Measurements from ENCODE around the gene PTPRN2.

DNA sequence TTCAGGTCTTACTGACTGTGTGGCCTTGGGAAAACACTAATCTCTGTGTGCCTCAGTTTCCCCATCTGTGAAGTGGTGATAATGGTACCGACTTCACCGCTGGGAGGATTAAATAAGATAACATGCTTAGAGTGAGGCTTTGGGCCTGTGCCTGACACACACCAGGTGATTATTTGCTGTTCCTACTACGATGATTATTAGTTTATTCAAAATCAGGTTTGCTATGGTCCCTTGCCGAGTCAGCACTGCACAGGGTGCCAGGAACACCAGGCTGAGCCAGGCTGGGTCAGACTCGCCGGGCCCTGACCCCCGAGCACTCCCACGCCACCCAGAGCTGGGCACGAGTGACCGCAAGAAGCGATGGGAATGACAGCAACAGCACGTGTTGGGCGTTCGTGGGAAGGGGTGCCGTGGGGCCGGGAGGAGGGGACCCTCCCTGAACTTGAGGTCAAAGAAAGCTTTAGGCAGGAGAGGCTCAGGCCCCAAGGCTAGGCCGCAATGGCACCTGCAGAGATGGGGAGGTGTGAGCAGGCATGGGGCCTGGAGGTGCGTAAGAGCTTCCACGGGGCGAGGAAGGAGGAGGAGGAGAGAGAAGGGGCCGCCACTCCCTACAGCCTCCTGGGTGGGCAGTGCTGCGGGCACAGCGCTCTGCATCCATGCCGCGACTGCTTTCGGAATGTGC lies 925.4 kb downstream of the PTPRN2 start:
- no peak for TF ChIP-seq FOXM1 (IDR thresholded peaks at IDR 0.05; ENCODE audit: borderline replicate concordance)
- TF ChIP-seq, protein P1, sequence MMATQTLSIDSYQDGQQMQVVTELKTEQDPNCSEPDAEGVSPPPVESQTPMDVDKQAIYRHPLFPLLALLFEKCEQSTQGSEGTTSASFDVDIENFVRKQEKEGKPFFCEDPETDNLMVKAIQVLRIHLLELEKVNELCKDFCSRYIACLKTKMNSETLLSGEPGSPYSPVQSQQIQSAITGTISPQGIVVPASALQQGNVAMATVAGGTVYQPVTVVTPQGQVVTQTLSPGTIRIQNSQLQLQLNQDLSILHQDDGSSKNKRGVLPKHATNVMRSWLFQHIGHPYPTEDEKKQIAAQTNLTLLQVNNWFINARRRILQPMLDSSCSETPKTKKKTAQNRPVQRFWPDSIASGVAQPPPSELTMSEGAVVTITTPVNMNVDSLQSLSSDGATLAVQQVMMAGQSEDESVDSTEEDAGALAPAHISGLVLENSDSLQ (IDR thresholded peaks at IDR 0.05), result no peak
- TF ChIP-seq SUZ12 (IDR thresholded peaks at IDR 0.05), result no peak
- no peak for TF ChIP-seq ELF4 (IDR thresholded peaks at IDR 0.05)
- no peak for TF ChIP-seq SP1 (IDR thresholded peaks at IDR 0.05)
- TF ChIP-seq HDGF (IDR thresholded peaks at IDR 0.05; ENCODE audit: borderline replicate concordance), result no peak
- TF ChIP-seq CTBP1 (IDR thresholded peaks at IDR 0.05; ENCODE audit: borderline replicate concordance), result no peak
